A673 (cell line): ENCODE data around the gene C3orf33.
"Not testable (repeated sequence)": the region's sequence is repeated elsewhere in the genome, so short reads cannot be mapped to it uniquely, and the experiment has no call there.

ENCODE experiments used
- CTCF ChIP-seq: fragments of 300-800, 200-600 bp; sonication (generic); conservative IDR thresholded peaks from 2 replicates; pipeline ENCODE4 v1.5.1; 2017; ENCODE audit warnings: low read depth, mild to moderate bottlenecking, antibody characterized with exemption, low read length, moderate library complexity, mixed read lengths
- EZH2 ChIP-seq: fragments of 200-600 bp; sonication (generic); IDR thresholded peaks from 2 replicates; pipeline ENCODE4 v1.6.1; 2017; ENCODE audit warnings: borderline replicate concordance, low read depth, mild to moderate bottlenecking, mixed read lengths, antibody characterized with exemption, low read length; ENCODE audit not compliant: poor library complexity, severe bottlenecking

- TF ChIP-seq CTCF, EZH2: not testable (repeated sequence)
Observed at GRCh38 chr3:155849404-155849803, 43.3 kb upstream of the C3orf33 start.
